ENCODE data around the gene FCMR.

Gene FCMR

GRCh38 chr1:206921772-206922265, at the start of gene FCMR:
TSS of gene FCMR (minus strand) at chr1:206921941. CDS start at chr1:206921854, 87 bp downstream.
- no peak for DNase-seq (ENCODE audit: low spot score)

GRCh38 chr1:206971029-206971655, 49.4 kb upstream of the FCMR start:
- no peak for DNase-seq (ENCODE audit: low spot score)

GRCh38 chr1:206970446-206970845, 48.7 kb upstream of the FCMR start, which contains the start of gene FCAMR:
TSS of gene FCAMR (minus strand) at chr1:206970460. CDS start at chr1:206970125, 335 bp downstream.
- no peak for DNase-seq (ENCODE audit: low spot score)

GRCh38 chr1:206969090-206969489, 47.3 kb upstream of the FCMR start:
- DNase-seq (ENCODE audit: low spot score): no peak

GRCh38 chr1:206967096-206967849, 45.5 kb upstream of the FCMR start:
- DNase-seq (ENCODE audit: low spot score): no peak

- no peak for DNase-seq (ENCODE audit: low spot score)
These were observed 44.0 kb upstream of the FCMR start for GRCh38 chr1:206965781-206966180.

- no peak for DNase-seq (ENCODE audit: low spot score)
These were observed 42.0 kb upstream of the FCMR start for GRCh38 chr1:206963740-206964139.

GRCh38 chr1:206963119-206963712, 41.5 kb upstream of the FCMR start:
- no peak for DNase-seq (ENCODE audit: low spot score)

GRCh38 chr1:206962272-206962671, 40.5 kb upstream of the FCMR start:
- no peak for DNase-seq (ENCODE audit: low spot score)

GRCh38 chr1:206961668-206962067, 39.9 kb upstream of the FCMR start:
- no peak for DNase-seq (ENCODE audit: low spot score)

GRCh38 chr1:206960676-206961386, 39.1 kb upstream of the FCMR start:
- DNase-seq (ENCODE audit: low spot score): no peak

- DNase-seq (ENCODE audit: low spot score): no peak
These were observed 36.4 kb upstream of the FCMR start for GRCh38 chr1:206958144-206958543.

GRCh38 chr1:206957639-206958038, 35.9 kb upstream of the FCMR start:
- DNase-seq (ENCODE audit: low spot score): no peak

GRCh38 chr1:206955476-206956451, 34.0 kb upstream of the FCMR start:
- DNase-seq (ENCODE audit: low spot score): no peak

GRCh38 chr1:206954459-206955342, 33.0 kb upstream of the FCMR start:
- no peak for DNase-seq (ENCODE audit: low spot score)

GRCh38 chr1:206953626-206954025, 31.9 kb upstream of the FCMR start:
- DNase-seq (ENCODE audit: low spot score): no peak

GRCh38 chr1:206953126-206953525, 31.4 kb upstream of the FCMR start:
- DNase-seq (ENCODE audit: low spot score): no peak

- no peak for DNase-seq (ENCODE audit: low spot score)
These were observed 30.4 kb upstream of the FCMR start for GRCh38 chr1:206952171-206952570.

- no peak for DNase-seq (ENCODE audit: low spot score)
These were observed 29.8 kb upstream of the FCMR start for GRCh38 chr1:206951318-206952100.

Measured in AG08396 (cell line).